Stimulated activated CD4-positive, alpha-beta T cell treated with anti-CD3 and anti-CD28 coated beads, Interleukin-2, amount 100 ng/mL, for 4 hours (primary cell): Measurements from ENCODE around the gene SRGAP2B.
"Not testable (repeated sequence)": the region's sequence is repeated elsewhere in the genome, so short reads cannot be mapped to it uniquely, and the experiment has no call there.

Experiments used
- DNase-seq: peaks from one replicate; pipeline ENCODE4 v3.0.0-alpha.2; 2020; ENCODE audit warnings: low read depth

Gene SRGAP2B

DNA sequence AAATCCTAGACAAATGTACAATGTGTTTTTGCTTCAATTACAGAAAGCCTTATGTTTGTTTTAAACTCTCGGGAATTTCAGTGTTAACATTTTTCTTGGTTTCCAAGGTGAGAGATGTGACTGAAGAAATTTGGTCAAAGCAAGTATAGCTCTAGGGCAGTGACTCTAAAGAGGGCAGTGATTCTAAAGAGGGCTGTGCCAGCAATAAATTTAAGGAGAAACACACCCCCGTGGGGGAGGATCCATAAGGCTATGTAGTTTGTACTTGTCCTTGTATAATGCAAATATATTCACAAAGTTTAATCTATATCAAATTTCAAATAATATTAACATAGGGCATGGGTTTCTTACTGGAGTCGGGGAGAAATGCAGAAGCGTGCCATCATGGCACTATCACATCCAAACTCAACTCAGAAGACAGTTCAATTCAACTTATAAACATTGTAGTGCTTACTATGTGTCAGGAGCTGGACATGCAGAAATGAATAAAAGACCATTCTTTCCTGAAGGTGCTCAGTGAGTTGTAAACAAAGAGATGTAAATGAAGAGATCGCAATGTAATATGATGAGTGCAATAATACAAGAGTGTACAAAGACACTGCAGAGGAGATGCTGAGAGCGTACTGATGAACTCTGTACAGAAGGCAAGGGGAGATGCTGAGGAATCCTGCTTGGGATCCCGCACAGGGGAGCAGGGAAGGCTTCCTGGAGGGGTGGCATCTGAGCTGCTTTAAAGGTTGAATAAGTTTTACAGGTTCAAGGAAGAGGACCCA is 12.5 kb downstream of the SRGAP2B start:
- DNase-seq = not testable (repeated sequence)

DNA sequence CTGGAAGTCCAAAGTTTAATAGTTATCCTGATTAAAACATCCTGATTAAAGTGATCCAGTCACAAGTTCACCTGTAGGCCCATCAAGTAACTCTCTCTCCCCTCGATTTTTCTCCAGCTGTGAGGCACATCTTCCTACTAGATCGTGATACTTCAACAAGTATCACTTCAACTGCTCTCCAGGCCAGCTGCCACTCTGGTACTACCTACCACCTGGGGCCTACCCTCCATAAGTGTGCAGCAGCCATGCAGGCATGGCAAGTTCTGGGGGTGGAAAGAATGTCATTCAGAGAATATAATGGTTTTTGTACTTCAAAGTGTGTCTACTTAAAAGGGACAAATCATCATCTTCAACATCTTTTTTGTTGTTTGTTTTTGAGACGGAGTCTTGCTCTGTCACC is 14.9 kb downstream of the SRGAP2B start:
- DNase-seq = not testable (repeated sequence)

DNA sequence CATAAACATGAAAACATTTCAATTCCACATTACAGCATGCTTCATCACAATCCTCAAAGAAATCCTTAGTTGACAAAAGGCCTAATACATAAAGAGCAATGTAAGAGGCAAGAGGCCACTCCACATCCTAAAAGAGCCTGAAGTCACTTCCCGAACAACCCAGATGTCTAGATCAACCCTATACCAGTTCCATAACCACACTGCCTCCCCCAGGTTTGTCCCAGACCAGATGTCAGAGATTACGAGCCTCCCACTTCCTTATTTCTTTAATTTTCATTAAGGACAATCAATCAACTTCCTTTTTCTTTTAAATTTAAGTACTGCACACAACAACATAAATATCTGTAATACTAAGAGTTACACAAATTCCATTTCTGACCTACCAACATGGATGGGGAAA is 15.4 kb downstream of the SRGAP2B start:
- DNase-seq = not testable (repeated sequence)

DNA sequence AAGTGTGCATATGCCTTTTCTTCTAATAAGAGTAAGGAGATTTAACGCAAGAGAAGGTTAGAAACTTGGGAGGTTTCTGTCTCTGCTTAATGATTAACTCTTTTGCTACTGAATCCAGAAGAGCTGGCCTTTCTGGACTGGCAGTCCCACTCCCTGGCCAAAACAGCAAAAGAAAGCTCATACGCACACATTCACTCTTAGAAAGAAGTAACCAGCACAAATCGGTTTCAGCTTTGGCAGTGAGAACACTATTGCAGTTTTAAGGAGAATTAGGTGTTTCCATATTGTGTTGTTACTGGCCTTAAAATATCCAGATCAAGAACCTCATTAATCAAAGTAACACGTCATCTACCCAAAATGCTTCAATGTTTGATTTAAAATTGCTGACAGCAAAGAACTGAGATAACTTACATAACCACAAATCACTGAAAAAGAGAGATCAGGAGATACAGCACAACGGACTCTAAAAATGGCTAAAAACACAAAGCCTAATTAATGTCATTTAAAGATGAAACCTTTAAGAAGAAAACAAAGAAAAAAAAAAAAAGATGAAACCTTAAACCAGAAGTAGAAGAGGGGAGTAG is 16.2 kb downstream of the SRGAP2B start:
- not testable (repeated sequence) for DNase-seq

DNA sequence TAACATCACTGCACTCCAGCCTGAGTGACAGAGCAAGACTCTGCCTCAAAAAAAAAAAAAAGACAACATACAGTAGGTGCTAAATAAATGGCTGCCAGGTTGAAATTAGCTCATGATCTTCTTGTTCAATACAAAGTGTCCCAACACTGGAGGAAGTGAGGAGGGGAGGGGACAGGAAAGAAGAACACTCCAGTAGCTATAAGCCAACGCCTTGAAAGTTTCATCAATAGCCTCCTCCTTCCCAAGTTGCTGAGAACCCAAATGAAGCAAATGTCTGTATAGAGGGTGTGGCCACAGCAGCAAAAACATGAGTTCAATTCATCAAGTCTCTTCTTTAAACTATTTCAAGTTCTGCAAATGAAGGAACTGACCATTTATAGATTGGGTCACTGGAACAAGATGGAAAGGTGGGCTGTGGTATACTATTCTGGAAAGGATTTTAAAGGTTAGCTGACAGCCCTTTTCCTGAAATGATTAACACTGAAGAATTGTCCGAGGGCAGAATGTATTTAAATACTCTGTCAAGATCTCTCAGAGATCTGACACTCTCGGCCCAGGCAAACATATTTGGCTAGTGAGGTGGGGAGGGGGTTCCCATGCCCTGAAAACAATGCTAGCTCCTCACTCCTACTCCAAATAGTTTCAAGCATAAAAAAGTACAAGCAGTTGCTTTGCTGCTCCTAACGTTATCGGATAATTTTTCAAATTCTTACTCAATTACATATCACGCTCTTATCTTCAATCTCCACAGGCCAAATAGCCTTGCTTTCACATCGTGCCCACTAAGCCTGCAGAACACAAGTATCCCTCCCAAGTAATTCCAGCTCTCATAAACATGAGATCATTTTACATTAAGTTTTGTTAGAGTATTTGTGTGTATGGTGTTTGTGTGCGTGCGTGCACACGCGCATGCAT is 17.0 kb downstream of the SRGAP2B start:
- DNase-seq = not testable (repeated sequence)

DNA sequence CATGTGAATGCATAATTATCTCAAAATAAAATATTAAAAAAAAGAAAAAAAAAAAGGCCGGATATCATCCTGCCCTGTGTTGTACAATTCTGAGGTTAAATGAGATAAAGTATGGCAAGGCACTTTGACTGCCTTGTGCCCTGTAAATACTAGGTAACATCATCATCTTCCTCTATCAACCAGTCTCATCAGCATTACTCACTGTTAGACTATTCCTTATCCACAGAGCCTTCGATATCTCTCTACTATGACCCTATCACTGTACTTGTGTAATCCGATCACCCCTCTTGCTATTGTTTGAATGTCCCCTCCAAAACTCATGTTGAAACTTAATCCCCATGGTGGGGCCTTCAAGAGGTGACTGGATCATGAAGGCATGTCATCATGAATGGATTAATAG is 18.3 kb downstream of the SRGAP2B start:
- DNase-seq = not testable (repeated sequence)

DNA sequence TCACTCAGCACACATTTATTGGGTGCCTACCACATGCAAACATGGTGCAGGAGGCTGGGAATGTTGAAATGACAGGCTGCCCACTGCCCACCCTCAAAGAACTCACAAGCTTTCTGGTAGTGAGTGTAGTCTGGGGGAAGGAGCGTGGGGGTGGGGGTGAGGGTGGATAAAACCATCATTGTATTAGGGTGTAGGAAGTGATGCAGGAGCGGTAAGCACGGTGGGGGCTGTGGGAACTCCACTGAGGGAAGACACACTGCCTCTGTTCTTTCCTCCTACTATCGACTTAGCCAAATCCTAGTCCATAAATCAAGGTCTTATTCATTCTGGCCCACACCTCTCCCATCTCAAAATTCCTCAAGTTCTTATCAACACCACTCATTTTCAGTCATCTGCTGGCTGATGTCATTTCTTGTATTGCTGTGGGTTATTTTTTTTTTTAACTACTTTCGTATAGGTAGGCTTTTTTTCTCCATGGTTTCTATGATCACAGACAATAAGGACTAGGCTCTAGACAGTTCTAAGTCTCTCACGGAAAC is 21.0 kb downstream of the SRGAP2B start:
- DNase-seq = not testable (repeated sequence)

DNA sequence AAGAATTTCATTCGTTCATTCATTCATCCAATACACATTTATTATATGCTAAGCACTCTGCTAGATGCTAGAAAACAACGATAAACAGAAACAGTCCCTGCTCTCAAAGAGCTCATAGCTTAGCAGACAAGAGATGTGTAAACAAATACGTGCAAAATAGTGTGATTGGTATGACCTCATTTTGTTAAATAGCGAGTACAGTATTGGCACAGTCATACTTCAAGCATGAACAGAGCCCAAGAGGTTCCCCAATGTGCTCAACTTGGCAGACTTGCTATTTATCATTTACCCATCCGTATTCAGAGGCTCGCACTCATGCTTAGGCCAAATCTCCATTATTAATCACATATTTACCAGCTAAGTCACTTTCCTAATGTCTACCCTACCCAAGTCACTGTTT is 23.6 kb downstream of the SRGAP2B start:
- not testable (repeated sequence) for DNase-seq

DNA sequence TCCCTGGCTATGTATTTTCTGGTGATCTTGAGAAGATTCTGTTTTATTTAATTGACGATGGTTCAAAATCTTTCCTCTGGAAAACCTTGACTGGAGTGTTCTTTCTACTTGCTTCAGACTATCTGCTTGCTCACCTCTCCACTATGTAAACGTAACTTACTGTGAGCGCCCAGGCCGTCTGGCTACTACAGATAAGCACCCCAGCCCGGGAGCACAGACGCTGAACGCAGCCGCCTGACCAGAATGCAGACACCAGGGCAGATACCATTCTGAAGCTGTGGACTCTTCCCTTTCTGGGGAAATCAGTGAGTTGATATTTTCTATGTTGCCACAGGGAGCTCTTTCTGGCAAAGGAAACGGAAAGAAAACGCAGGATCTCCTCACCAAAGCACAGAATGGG is 28.6 kb downstream of the SRGAP2B start:
- not testable (repeated sequence) for DNase-seq

DNA sequence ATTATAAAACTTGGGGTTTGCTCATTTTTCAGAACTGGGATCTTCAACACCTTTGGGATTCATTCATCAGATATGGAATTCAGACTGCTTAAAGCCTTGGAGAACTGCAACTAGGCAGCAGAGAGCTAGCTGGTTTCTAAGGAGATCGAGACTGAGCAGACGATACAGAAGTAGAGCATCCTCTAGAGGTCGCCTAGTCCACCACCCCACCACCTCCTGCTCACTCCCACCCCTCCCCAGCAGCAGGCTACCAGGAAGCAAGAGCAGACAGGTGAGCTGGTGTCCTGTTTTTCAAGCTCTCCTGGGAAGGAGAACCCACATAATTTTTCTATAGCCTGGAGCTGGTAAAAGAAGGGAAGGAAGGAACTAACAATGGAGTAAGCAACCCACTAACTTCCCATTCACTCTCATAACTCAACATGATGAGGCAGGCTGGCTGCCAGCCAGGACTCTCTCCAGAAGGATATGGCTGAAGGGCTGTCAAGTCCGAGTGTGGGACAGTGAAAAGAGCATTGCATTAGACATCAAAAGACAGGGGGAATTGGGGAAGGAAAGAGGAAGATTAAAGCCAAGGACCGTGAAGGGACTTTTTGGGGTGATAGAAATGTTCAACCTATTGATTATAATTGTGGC is 29.8 kb downstream of the SRGAP2B start:
- not testable (repeated sequence) for DNase-seq

DNA sequence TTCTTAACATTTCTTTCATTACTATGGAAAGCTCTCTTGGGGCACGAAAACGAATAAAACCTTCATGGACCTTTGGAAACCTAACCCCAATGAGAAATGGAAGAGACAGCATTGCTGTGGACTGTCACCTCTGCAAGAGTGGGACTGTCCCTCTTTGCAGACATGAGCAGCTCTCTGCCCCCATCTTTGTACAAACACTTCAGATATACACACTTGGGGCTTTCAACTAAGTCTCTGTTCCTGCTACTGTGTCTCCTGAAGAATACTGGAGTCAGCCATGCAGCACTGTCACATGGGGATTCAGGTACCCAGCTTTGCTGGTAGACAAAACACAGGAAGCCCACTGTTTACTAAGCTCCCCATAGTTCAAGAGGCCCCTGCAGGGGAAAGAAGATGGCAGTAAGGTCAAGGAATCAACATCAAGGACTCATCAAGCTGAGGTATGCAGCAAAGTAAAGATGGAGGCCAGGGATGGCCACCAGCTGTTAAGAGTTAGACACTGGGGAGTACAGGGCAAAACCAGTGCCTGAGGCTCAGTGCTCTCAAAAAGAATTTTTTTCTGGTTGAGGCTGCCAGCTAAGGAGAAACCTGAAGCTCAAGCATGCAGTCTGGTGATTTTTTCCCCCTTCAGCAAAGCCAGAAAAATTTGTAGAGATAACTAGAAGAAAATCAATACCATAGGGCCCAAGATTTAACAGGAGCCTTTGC is 31.0 kb downstream of the SRGAP2B start:
- not testable (repeated sequence) for DNase-seq

DNA sequence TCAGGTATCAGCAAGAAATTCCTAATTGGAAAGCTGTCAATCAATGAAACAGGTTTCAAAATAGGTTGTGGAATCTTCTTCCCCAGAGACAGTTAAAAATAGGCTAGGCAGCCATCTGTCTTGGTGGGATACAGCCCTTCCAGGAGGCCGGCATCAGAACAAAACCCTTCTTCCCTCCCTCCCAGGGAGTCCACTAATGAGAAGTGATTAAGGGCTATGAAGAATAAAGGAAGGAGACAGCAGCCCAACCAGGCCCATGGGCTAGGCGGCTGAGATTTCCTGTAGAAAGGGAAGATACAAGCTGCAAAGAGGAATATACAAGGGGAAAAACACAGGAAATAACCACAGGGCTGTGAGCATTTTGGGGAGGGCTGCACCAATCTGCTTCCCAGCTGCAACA is 31.8 kb downstream of the SRGAP2B start:
- not testable (repeated sequence) for DNase-seq

DNA sequence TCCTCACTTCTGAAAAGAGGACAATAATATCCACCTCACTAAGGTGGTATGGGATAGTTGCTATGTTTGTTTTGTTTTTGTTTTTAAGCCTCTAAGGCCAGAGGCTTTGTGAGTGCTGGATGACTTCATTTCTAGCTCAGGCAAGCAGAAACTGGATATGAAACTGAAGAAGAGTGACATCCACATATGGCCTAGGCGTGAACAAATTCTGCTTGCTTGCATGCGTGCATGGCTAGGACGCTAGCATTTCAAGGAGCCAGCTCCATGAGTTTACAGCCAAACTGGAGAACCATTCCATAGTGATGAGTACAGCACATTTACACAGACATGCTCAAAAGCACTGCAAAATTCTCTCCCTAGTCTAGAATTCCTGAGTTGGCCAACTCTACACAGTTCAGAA is 36.9 kb downstream of the SRGAP2B start:
- not testable (repeated sequence) for DNase-seq

DNA sequence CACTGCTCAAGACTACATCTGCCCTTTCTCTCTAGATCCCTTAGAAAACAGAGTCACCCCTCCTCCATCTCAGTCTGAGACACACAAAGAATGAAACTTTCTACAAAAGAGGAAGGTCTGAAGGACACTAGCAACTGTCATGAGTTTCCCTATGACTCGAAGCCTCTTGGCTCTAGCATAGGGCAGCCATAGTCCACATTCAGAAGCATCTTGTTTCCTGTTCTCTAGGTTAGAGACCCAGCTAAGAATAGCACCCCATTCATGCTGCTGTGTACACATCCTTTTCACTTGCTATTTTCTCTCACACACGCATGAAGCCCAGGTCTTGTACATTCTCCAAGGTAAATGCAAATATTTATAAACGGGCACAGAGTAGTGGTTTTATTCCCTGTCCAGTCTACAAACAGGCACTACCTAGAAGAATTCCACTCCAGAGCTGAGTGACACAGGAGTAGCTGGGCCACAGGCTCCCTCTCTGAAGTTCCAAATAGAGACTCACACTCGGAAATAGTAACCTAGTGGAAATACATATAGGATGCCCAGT is 39.8 kb downstream of the SRGAP2B start:
- not testable (repeated sequence) for DNase-seq

DNA sequence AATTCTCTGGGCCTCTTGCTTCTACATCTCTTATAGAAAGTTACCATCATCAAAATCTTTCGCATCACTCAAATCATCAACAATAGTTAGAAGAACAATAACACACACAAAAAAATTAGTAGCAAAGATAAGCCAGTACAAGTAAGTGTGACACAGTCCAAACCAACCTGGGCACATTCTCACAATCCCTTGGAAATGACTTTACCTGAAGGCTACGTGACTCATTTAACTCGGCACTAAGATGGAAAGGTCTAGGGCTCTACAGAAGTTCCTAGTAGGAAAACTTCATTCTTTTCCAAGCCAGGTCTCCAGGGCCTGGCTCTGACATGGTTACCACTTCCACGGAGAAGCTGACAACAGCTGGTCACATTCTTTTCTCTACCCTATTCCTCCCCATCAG is 41.7 kb downstream of the SRGAP2B start:
- DNase-seq = not testable (repeated sequence)

DNA sequence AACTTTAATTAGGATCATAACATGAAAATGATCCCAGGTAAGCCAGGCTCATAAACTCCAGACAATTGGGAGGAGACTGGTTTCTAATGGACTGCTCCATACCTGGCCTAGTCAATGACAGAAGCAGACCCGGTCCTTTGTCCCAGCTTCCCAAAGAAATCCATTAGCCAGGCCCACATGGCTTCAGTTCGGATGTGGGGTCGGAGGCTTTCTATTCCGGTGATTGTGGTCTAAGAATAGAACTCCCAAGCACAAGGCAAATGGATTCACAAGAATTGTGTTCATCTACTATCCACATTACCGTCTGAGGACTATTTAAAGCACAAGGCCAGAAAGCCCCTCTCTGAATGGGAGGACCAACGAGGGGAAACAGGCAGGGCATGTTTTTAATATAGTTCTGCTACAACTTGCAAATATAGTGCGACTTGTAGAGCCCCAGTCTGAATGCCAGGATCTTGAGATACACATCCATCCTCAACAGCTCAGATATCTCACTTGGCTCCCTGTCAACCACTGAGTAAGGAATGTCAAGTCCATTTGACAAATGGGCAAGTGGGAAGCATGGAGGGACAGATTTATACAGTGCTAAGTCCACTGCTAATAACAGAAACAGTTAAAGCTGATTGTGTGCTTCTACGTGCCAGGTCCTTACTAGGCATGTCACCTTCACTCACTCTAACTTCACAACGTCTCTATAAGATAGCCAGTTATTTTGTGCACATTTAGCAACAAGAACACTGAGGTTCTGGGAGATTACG is 42.9 kb downstream of the SRGAP2B start:
- not testable (repeated sequence) for DNase-seq

DNA sequence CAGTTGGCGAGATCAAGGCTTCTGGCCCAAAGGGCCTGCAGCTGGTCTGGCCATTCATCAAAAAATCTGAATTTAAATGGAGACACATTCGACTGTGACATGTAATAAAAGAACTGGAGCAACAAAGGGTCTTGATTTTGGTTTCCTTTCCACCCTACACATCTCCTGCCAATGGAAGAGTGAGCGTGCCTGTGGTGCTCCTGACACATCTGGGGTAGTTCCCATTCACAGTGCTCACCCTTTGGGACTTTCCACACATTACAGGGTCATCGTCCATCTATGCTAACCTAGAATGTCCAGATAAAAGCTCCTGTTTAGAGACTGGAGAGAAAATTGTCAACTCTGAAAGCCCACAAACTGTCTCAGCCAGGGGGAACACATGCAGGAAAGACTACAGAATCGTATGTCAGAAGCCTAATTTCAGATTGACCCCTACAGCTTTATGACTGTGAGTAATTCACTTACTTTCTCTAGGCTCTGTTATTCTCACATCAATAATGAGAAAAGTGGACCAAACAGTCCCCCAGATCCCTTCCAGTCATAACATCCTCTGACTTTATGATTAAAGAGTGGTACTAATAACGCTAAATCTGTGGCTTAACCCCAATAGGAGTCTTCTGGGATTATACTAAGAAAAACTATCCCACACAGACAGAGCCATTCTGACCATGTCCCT is 46.8 kb downstream of the SRGAP2B start:
- not testable (repeated sequence) for DNase-seq

DNA sequence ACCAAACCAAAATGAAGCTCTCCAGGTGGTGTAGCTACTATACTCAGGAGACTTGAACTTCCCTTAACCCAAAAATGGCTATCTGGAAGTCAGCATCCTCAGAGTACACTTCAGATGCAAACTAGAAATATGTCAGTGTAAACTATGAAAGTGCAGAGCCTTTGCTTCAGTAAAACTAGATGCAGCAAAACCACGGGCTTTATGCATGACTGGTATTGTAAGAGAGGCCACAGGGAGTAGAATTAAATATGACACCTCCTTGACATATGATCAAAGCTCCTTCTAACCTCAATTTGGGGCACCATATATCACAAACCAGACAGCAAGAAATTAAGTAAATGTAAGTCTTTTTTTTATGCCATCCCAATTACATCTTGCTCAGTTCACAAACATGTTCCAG is 47.6 kb downstream of the SRGAP2B start:
- not testable (repeated sequence) for DNase-seq

DNA sequence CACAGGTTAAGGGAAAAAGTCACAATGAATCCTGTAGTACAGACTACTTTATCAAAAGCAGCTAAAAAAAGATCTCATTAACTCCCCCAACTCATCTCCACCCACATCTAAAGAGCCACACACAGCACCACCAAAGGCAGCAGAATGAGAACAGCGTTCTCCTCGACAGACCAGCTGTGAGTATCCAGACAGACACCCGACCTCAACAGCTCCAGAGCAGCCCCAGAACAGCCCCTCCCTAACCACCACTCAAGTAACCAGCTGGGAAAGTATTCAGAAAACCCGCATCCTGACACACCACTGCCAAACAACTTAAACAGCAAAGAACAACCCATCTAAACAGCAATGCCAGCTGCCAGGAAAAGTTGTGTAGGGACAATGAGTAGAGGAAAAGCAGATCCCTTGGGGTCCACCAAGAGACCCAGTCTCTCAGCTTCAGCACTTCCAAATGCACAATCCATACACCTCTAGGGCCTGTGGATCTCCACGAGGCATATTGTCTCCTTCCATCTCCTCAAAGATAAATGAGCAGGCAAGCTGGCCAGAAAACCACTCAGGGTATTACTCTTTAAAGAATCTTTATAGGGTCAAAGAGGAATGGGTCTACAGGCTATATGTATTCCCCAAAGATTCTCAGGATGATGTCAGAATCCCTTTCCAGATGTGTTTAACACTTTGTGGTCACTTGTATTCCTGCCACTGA is 49.4 kb downstream of the SRGAP2B start:
- DNase-seq = not testable (repeated sequence)
